Astrocyte of the cerebellum (primary cell): ENCODE measurements around the gene VARS2.

Source experiments
- DNase-seq: peaks from one replicate; pipeline ENCODE4 v3.0.0-alpha.2; 2011; ENCODE audit warnings: low read depth
- H3K4me3 ChIP-seq: 2 replicates; pipeline ENCODE4 v1.5.1; 2011; ENCODE audit warnings: mild to moderate bottlenecking, low read depth, low read length, moderate library complexity
- CTCF ChIP-seq: IDR thresholded peaks from 2 replicates; pipeline ENCODE4 v1.5.1; 2012; ENCODE audit warnings: low read length, low read depth, moderate library complexity, mild to moderate bottlenecking; ENCODE audit errors: missing control alignments
- in situ Hi-C: cut with HindIII; loops from 2 replicates; pipeline ENCODE4 v1.10.0; 2017; ENCODE audit warnings: low sequenced_read_pairs

The VARS2 gene

GRCh38 chr6:30875244-30876038 lies 38.6 kb upstream of the VARS2 start:
- in situ Hi-C loops, result no loop called here
- no peak overlapping the region for H3K4me3 ChIP-seq
- no peak for TF ChIP-seq CTCF
- DNase-seq, result no peak

- DNase-seq, result peak; percentile 80
- H3K4me3 ChIP-seq, result no peak overlapping the region
- TF ChIP-seq CTCF, result no peak
- in situ Hi-C loops, result no loop called here
Observed at GRCh38 chr6:30876039-30876730, 37.9 kb upstream of the VARS2 start.

- peak; percentile 84 for DNase-seq
- no peak overlapping the region for H3K4me3 ChIP-seq
- in situ Hi-C loops, result no loop called here
- TF ChIP-seq CTCF, result peak; percentile 91
Observed at GRCh38 chr6:30877419-30878262, 36.4 kb upstream of the VARS2 start.

- no peak overlapping the region for H3K4me3 ChIP-seq
- in situ Hi-C loops, result no loop called here
- no peak for DNase-seq
- no peak for TF ChIP-seq CTCF
Observed at GRCh38 chr6:30879684-30880427, 34.2 kb upstream of the VARS2 start.

- DNase-seq, result no peak
- H3K4me3 ChIP-seq, result no peak overlapping the region
- in situ Hi-C loops, result no loop called here
- TF ChIP-seq CTCF, result no peak
Observed at GRCh38 chr6:30880698-30881252, 33.3 kb upstream of the VARS2 start.
